HepG2 (cell line): Measurements from ENCODE around the gene PTTG1. TPM values are rescaled to one million over a fixed set of nuclear protein-coding genes. Genes with fewer than 3 reads are reported as not detected.

Experiments used
- AGO1 ChIP-seq: fragments of 200-400 bp; formaldehyde crosslinking; IDR thresholded peaks from 2 replicates; pipeline ENCODE4 v1.6.1; 2017; ENCODE audit warnings: mild to moderate bottlenecking, low read depth, low read length, moderate library complexity; ENCODE audit not compliant: poor library complexity, severe bottlenecking
- ATAD3A ChIP-seq: sonication (generic); formaldehyde crosslinking; IDR thresholded peaks from 2 replicates; pipeline ENCODE4 v1.4.0; 2020; ENCODE audit warnings: missing genetic modification reagents
- CENPBD1 ChIP-seq: sonication (generic); formaldehyde crosslinking; IDR thresholded peaks from 2 replicates; pipeline ENCODE4 v1.8.0; 2022; ENCODE audit warnings: missing genetic modification reagents, low read depth, mild to moderate bottlenecking, borderline replicate concordance
- FOXK2 ChIP-seq: fragments of 450-650 bp; IDR thresholded peaks from 2 replicates; pipeline ENCODE4 v1.6.1; 2016
- HOXD1 ChIP-seq: sonication (generic); formaldehyde crosslinking; IDR thresholded peaks from 2 replicates; pipeline ENCODE4 v1.5.0; 2020; ENCODE audit warnings: missing genetic modification reagents
- KDM1A ChIP-seq: IDR thresholded peaks from 2 replicates; pipeline ENCODE4 v1.6.1; 2016; ENCODE audit warnings: missing compliant biosample characterization
- KMT2A ChIP-seq: sonication (generic); formaldehyde crosslinking; IDR thresholded peaks from 2 replicates; pipeline ENCODE4 v1.4.0; 2020; ENCODE audit warnings: missing genetic modification reagents
- MED8 ChIP-seq: sonication (generic); formaldehyde crosslinking; IDR thresholded peaks from 2 replicates; pipeline ENCODE4 v1.8.1; 2023; ENCODE audit warnings: mild to moderate bottlenecking, missing genetic modification reagents; ENCODE audit not compliant: insufficient replicate concordance
- RARA ChIP-seq: IDR thresholded peaks from 2 replicates; pipeline ENCODE4 v1.6.1; 2016; ENCODE audit warnings: missing genetic modification reagents, missing compliant biosample characterization
- RARG ChIP-seq: sonication (generic); formaldehyde crosslinking; IDR thresholded peaks from 2 replicates; pipeline ENCODE4 v1.4.0; 2020; ENCODE audit warnings: low read depth, mild to moderate bottlenecking, missing genetic modification reagents
- RBAK ChIP-seq: sonication (generic); formaldehyde crosslinking; IDR thresholded peaks from 2 replicates; pipeline ENCODE4 v1.5.1; 2020; ENCODE audit warnings: mild to moderate bottlenecking, missing genetic modification reagents
- REXO4 ChIP-seq: sonication (generic); formaldehyde crosslinking; IDR thresholded peaks from 2 replicates; pipeline ENCODE4 v1.8.0; 2022; ENCODE audit warnings: missing genetic modification reagents, mild to moderate bottlenecking, borderline replicate concordance
- RXRB ChIP-seq: IDR thresholded peaks from 2 replicates; pipeline ENCODE4 v1.6.1; 2016; ENCODE audit warnings: borderline replicate concordance, missing genetic modification reagents, missing compliant biosample characterization
- SPEN ChIP-seq: sonication (generic); formaldehyde crosslinking; IDR thresholded peaks from 2 replicates; pipeline ENCODE4 v1.5.1; 2020; ENCODE audit warnings: low read depth, mild to moderate bottlenecking, missing genetic modification reagents
- TBX2 ChIP-seq: sonication (generic); formaldehyde crosslinking; IDR thresholded peaks from 2 replicates; pipeline ENCODE4 v1.5.0; 2020; ENCODE audit warnings: missing genetic modification reagents, mild to moderate bottlenecking, borderline replicate concordance
- TRIM24 ChIP-seq: sonication (generic); formaldehyde crosslinking; IDR thresholded peaks from 2 replicates; pipeline ENCODE4 v1.8.0; 2022; ENCODE audit warnings: mild to moderate bottlenecking, missing genetic modification reagents
- YY1 ChIP-seq: IDR thresholded peaks from 2 replicates; pipeline ENCODE4 v1.6.1; 2011; ENCODE audit warnings: low read length, low read depth, moderate library complexity, mild to moderate bottlenecking; ENCODE audit not compliant: insufficient read depth, insufficient replicate concordance
- ZBTB14 ChIP-seq: sonication (generic); formaldehyde crosslinking; IDR thresholded peaks from 2 replicates; pipeline ENCODE4 v1.4.0; 2020; ENCODE audit warnings: missing genetic modification reagents
- ZNF280D ChIP-seq: sonication (generic); formaldehyde crosslinking; IDR thresholded peaks from 2 replicates; pipeline ENCODE4 v1.5.1; 2020; ENCODE audit warnings: mild to moderate bottlenecking, missing genetic modification reagents
- ZNF577 ChIP-seq: sonication (generic); formaldehyde crosslinking; IDR thresholded peaks from 2 replicates; pipeline ENCODE4 v1.4.0; 2020; ENCODE audit warnings: mild to moderate bottlenecking, low read depth, missing genetic modification reagents, borderline replicate concordance
- ZNF761 ChIP-seq: sonication (generic); formaldehyde crosslinking; conservative IDR thresholded peaks from 2 replicates; pipeline ENCODE4 v1.4.0; 2020; ENCODE audit warnings: mild to moderate bottlenecking, missing genetic modification reagents
- polyA plus RNA-seq, 8 experiments: library from polyadenylated mRNA; depleted of rRNA in 3 of 8; stranded (reverse) in 7 of 8; unstranded in 1 of 8; fragments of >200 nt; fragmentation: Illumina TruSeq in 4 of 8; extraction: Trizol in 4 of 8; gene quantifications; 2 replicates each; pipeline versions ENCODE4 v1.2.1 to v1.2.3, GENCODE V29; 2011 to 2016; ENCODE audit warnings: low read depth in 4 of 8, missing spikeins in 1 of 8, mixed read lengths in 1 of 8; ENCODE audit not compliant: insufficient read depth in 1 of 8
- total RNA-seq, 5 experiments: library from RNA; depleted of rRNA; stranded (reverse); fragments of >200 nt; fragmentation: Illumina TruSeq; extraction: Trizol; gene quantifications; 2 replicates each; pipeline ENCODE4 v1.2.3, GENCODE V29; 2016; ENCODE audit warnings: low read depth in 1 of 5
- TF ChIP-seq, protein P1 (sequence below): sonication (generic); formaldehyde crosslinking; IDR thresholded peaks from 2 replicates; pipeline ENCODE4 v1.4.0; 2020; ENCODE audit warnings: missing genetic modification reagents, borderline replicate concordance

The PTTG1 gene
- total and polyA plus RNA-seq, 2 of the 13 experiments (the other 11 are each of a cell fraction or from before 2014, with no cell fraction given), result 102 to 161 TPM

- TF ChIP-seq CENPBD1 (CRISPR knock-in tag), result no peak
- TF ChIP-seq REXO4, result no peak
- no peak for TF ChIP-seq RBAK
- TF ChIP-seq ZNF280D (CRISPR knock-in tag), result no peak
- TF ChIP-seq, protein P1, sequence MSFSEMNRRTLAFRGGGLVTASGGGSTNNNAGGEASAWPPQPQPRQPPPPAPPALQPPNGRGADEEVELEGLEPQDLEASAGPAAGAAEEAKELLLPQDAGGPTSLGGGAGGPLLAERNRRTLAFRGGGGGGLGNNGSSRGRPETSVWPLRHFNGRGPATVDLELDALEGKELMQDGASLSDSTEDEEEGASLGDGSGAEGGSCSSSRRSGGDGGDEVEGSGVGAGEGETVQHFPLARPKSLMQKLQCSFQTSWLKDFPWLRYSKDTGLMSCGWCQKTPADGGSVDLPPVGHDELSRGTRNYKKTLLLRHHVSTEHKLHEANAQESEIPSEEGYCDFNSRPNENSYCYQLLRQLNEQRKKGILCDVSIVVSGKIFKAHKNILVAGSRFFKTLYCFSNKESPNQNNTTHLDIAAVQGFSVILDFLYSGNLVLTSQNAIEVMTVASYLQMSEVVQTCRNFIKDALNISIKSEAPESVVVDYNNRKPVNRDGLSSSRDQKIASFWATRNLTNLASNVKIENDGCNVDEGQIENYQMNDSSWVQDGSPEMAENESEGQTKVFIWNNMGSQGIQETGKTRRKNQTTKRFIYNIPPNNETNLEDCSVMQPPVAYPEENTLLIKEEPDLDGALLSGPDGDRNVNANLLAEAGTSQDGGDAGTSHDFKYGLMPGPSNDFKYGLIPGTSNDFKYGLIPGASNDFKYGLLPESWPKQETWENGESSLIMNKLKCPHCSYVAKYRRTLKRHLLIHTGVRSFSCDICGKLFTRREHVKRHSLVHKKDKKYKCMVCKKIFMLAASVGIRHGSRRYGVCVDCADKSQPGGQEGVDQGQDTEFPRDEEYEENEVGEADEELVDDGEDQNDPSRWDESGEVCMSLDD (CRISPR knock-in tag), result no peak
- TF ChIP-seq MED8 (CRISPR knock-in tag), result no peak
- TF ChIP-seq SPEN, result peak; percentile 88
- 0 out of 2 replicates have a peak, but pooled peaks have one; percentile 30 for TF ChIP-seq RXRB
- TF ChIP-seq KDM1A (CRISPR knock-in tag), result no peak
- no peak for TF ChIP-seq ATAD3A (CRISPR knock-in tag)
- no peak for TF ChIP-seq YY1
- no peak for TF ChIP-seq ZNF761 (CRISPR knock-in tag)
- TF ChIP-seq ZBTB14 (CRISPR knock-in tag), result no peak
- peak; percentile 41; the same call in 1 of the 2 replicates for TF ChIP-seq FOXK2
- peak; percentile 74 for TF ChIP-seq TBX2 (CRISPR knock-in tag)
- no peak for TF ChIP-seq AGO1
- TF ChIP-seq KMT2A (CRISPR knock-in tag), result peak; percentile 60; the same call in 1 of the 2 replicates
- no peak for TF ChIP-seq RARA (CRISPR knock-in tag)
- no peak for TF ChIP-seq ZNF577 (CRISPR knock-in tag)
- TF ChIP-seq RARG (CRISPR knock-in tag), result no peak
- TF ChIP-seq HOXD1 (CRISPR knock-in tag), result no peak
- TF ChIP-seq TRIM24, result no peak
These were observed 2.8 kb upstream of the PTTG1 start, which contains the start of gene SLU7 (continued) for GRCh38 chr5:160418561-160419457.
